NCI-H2227 (cell line): Measurements from ENCODE around the gene TSSK1B.
"Not testable (repeated sequence)": the region's sequence is repeated elsewhere in the genome, so short reads cannot be mapped to it uniquely, and the experiment has no call there.

Source experiments
- DNase-seq: peaks from one replicate; lab custom pipeline; 2025; ENCODE audit not compliant: unreplicated experiment; lab: John Stamatoyannopoulos, UW

The TSSK1B gene

GRCh38 chr5:113397986-113398385 is 36.8 kb downstream of the TSSK1B start:
- DNase-seq: not testable (repeated sequence)

GRCh38 chr5:113397046-113397445 is 37.7 kb downstream of the TSSK1B start:
- no peak for DNase-seq

GRCh38 chr5:113394658-113395057 is 40.1 kb downstream of the TSSK1B start:
- no peak for DNase-seq

- DNase-seq: no peak
Measured at GRCh38 chr5:113390224-113390623, 44.6 kb downstream of the TSSK1B start.

GRCh38 chr5:113389116-113389515 is 45.7 kb downstream of the TSSK1B start:
- no peak for DNase-seq

GRCh38 chr5:113387844-113388243 is 46.9 kb downstream of the TSSK1B start:
- no peak for DNase-seq

GRCh38 chr5:113384782-113385285 is 50.0 kb downstream of the TSSK1B start:
- DNase-seq: no peak

GRCh38 chr5:113382731-113383130 is 52.1 kb downstream of the TSSK1B start:
- DNase-seq: no peak
